HepG2 (cell line): ENCODE results near the gene RNGTT. TPM values are rescaled to one million over a fixed set of nuclear protein-coding genes. Genes with fewer than 3 reads are reported as not detected.

Source experiments
- ATAC-seq: fragments of 200-7000 bp; cut with Tn5 transposase; 3 replicates; pipeline ENCODE4 v1.9.1; 2020; ENCODE audit warnings: mild to moderate bottlenecking, moderate library complexity
- BruUV-seq: library from RNA; stranded (reverse); fragments of 400-500 nt; replicated peaks from 2 replicates; lab custom pipeline; 2021; lab: Mats Ljungman, UMichigan
- CTCF ChIA-PET: fragments of 300-600 bp; formaldehyde crosslinking; extraction: SDS; loops from one replicate; lab custom pipeline; 2021; ENCODE audit warnings: low total read pairs, inconsistent platforms, low intra/inter-chr PET ratio; lab: Yijun Ruan, JAX
- POLR2A ChIA-PET: fragments of 350-600 bp; sonication (Branson Sonifier 250); formaldehyde crosslinking; loops from one replicate; lab custom pipeline; 2020; ENCODE audit warnings: antibody characterized with exemption, inconsistent platforms; lab: Yijun Ruan, JAX
- DNase-seq: peaks from one replicate; pipeline ENCODE4 v3.0.0-alpha.2; 2015; ENCODE audit warnings: low spot score
- FAIRE-seq: peaks from 3 replicates; lab custom pipeline; 2011; peaks lifted over from hg19 to GRCh38; lab: Jason Lieb, UNC
- H2AFZ ChIP-seq: one replicate; pipeline ENCODE4 v1.6.1; 2011; ENCODE audit warnings: low read length, inconsistent platforms
- H3K27ac ChIP-seq: fragments of 300-600 bp; 3 replicates; pipeline ENCODE4 v1.8.0; 2011; ENCODE audit warnings: mixed run types, mild to moderate bottlenecking, mixed read lengths, low read length, inconsistent platforms; ENCODE audit not compliant: insufficient read depth; ENCODE audit errors: extremely low read length
- H3K27me3 ChIP-seq, 2 experiments: fragments of 200-600 bp in 1 of 2; 2 replicates in 1 of 2; 3 replicates in 1 of 2; pipeline versions ENCODE4 v1.6.0 to v1.8.0; 2011; ENCODE audit warnings: low read length in 2 of 2, mild to moderate bottlenecking in 2 of 2, moderate library complexity in 2 of 2, inconsistent platforms in 1 of 2; ENCODE audit not compliant: insufficient read depth in 2 of 2, control insufficient read depth in 1 of 2
- H3K36me3 ChIP-seq, 2 experiments: fragments of 200-600 bp in 1 of 2; replicated peaks in 1 of 2; 2 replicates in 1 of 2; 3 replicates in 1 of 2; pipeline versions ENCODE4 v1.5.1 to v1.8.0; 2011; ENCODE audit warnings: low read length in 2 of 2, inconsistent platforms in 1 of 2; ENCODE audit not compliant: insufficient read depth in 2 of 2, control insufficient read depth in 1 of 2
- H3K4me1 ChIP-seq: 2 replicates; pipeline ENCODE4 v1.5.1; 2012; ENCODE audit warnings: low read length, inconsistent platforms; ENCODE audit not compliant: insufficient read depth
- H3K4me2 ChIP-seq: 2 replicates; pipeline ENCODE4 v1.6.0; 2011; ENCODE audit warnings: low read depth, low read length, inconsistent platforms
- H3K4me3 ChIP-seq, 3 experiments: fragments of 200-600 bp in 1 of 3; sonication (generic), shearing (Covaris generic) in 1 of 3; replicated peaks in 1 of 3; 2 replicates each; pipeline ENCODE4 v1.5.1; 2011 to 2016; ENCODE audit warnings: low read length in 3 of 3, inconsistent platforms in 2 of 3, low read depth in 2 of 3, mild to moderate bottlenecking in 2 of 3, control low read depth in 1 of 3, mixed read lengths in 1 of 3; ENCODE audit not compliant: insufficient read depth in 1 of 3
- H3K79me2 ChIP-seq: one replicate; pipeline ENCODE4 v1.6.1; 2011; ENCODE audit warnings: low read length, inconsistent platforms; ENCODE audit not compliant: insufficient read depth
- H3K9ac ChIP-seq: 2 replicates; pipeline ENCODE4 v1.6.0; 2011; ENCODE audit warnings: mild to moderate bottlenecking, low read depth, low read length, inconsistent platforms; ENCODE audit not compliant: insufficient read depth
- H3K9me3 ChIP-seq: 2 replicates; pipeline ENCODE4 v1.5.1; 2012; ENCODE audit warnings: mild to moderate bottlenecking, low read length
- H4K20me1 ChIP-seq: 2 replicates; pipeline ENCODE4 v1.6.0; 2011; ENCODE audit warnings: inconsistent platforms, mild to moderate bottlenecking, low read length, moderate library complexity; ENCODE audit not compliant: insufficient read depth
- ELF1 ChIP-seq: sonication (generic); formaldehyde crosslinking; IDR thresholded peaks from 2 replicates; pipeline ENCODE4 v1.4.0; 2020; ENCODE audit warnings: missing genetic modification reagents
- EP300 ChIP-seq, 3 experiments: sonication (generic) in 1 of 3; formaldehyde crosslinking in 1 of 3; IDR thresholded peaks; 2 replicates each; pipeline versions ENCODE4 v1.5.1 to v1.6.1; 2011 to 2020; ENCODE audit warnings: low read depth in 2 of 3, low read length in 2 of 3, borderline replicate concordance in 1 of 3, improper control_type of control experiment in 1 of 3, mild to moderate bottlenecking in 1 of 3, missing genetic modification reagents in 1 of 3, moderate library complexity in 1 of 3
- KDM6A ChIP-seq: IDR thresholded peaks from 2 replicates; pipeline ENCODE4 v1.6.1; 2016; ENCODE audit warnings: low read depth
- NR2F1 ChIP-seq, 2 experiments: fragments of 450-650 bp in 1 of 2; formaldehyde crosslinking in 1 of 2; IDR thresholded peaks; 2 replicates each; pipeline versions ENCODE4 v1.5.0 to v1.6.1; 2016 to 2020; ENCODE audit warnings: mild to moderate bottlenecking in 1 of 2, missing compliant biosample characterization in 1 of 2, missing genetic modification reagents in 1 of 2, moderate library complexity in 1 of 2
- PRMT3 ChIP-seq: sonication (generic); formaldehyde crosslinking; IDR thresholded peaks from 2 replicates; pipeline ENCODE4 v1.8.1; 2022; ENCODE audit warnings: low read depth, mild to moderate bottlenecking, moderate library complexity, missing genetic modification reagents, borderline replicate concordance
- SP5 ChIP-seq: IDR thresholded peaks from 2 replicates; pipeline ENCODE4 v1.6.1; 2016; ENCODE audit warnings: low read depth, borderline replicate concordance
- TRIM22 ChIP-seq: fragments of 450-650 bp; IDR thresholded peaks from 2 replicates; pipeline ENCODE4 v1.6.1; 2017
- U2AF1 ChIP-seq: fragments of 200-400 bp; formaldehyde crosslinking; optimal IDR thresholded peaks from 2 replicates; pipeline ENCODE3; 2017; ENCODE audit warnings: mild to moderate bottlenecking, low read depth, low read length
- ZBTB1 ChIP-seq: sonication (generic); formaldehyde crosslinking; IDR thresholded peaks from 2 replicates; pipeline ENCODE4 v1.4.0; 2020; ENCODE audit warnings: missing genetic modification reagents, borderline replicate concordance
- ZKSCAN5 ChIP-seq: sonication (generic); formaldehyde crosslinking; IDR thresholded peaks from 2 replicates; pipeline ENCODE4 v1.5.1; 2020; ENCODE audit warnings: mild to moderate bottlenecking, missing genetic modification reagents
- ZNF264 ChIP-seq: sonication (generic); formaldehyde crosslinking; IDR thresholded peaks from 2 replicates; pipeline ENCODE4 v1.4.0; 2020; ENCODE audit warnings: missing genetic modification reagents
- ZNF589 ChIP-seq: sonication (generic); formaldehyde crosslinking; conservative IDR thresholded peaks from 2 replicates; pipeline ENCODE4 v1.8.0; 2022; ENCODE audit warnings: mild to moderate bottlenecking, moderate library complexity, missing genetic modification reagents
- ZNF644 ChIP-seq: IDR thresholded peaks from 2 replicates; pipeline ENCODE4 v1.6.1; 2016; ENCODE audit warnings: low read depth
- ZNF660 ChIP-seq: sonication (generic); formaldehyde crosslinking; IDR thresholded peaks from 2 replicates; pipeline ENCODE4 v1.5.1; 2020; ENCODE audit warnings: mild to moderate bottlenecking, low read depth, missing genetic modification reagents, borderline replicate concordance
- ZUFSP ChIP-seq: sonication (generic); formaldehyde crosslinking; IDR thresholded peaks from 2 replicates; pipeline ENCODE4 v1.9.0; 2021; ENCODE audit warnings: missing genetic modification reagents, mild to moderate bottlenecking, borderline replicate concordance
- WGBS: methylation state at CpG from one replicate; pipeline ENCODE4 v1.1.6; 2017; ENCODE audit warnings: low lambda C conversion rate; 5-methylcytosine and 5-hydroxymethylcytosine counted together
- in situ Hi-C: cut with HindIII; loops from 2 replicates; pipeline ENCODE4 v1.10.0; 2017; ENCODE audit warnings: low pct_unique_long_range_greater_than_20kb; ENCODE audit not compliant: extremely low pct_ligation_motif_present
- intact Hi-C: fragments of 100-400 bp; cut with micrococcal nuclease; formaldehyde crosslinking; loops from one replicate; pipeline ENCODE4 v1.10.0; 2022; ENCODE audit not compliant: unreplicated experiment
- polyA plus RNA-seq, 8 experiments: library from polyadenylated mRNA; depleted of rRNA in 3 of 8; stranded (reverse) in 7 of 8; unstranded in 1 of 8; fragments of >200 nt; fragmentation: Illumina TruSeq in 4 of 8; extraction: Trizol in 4 of 8; gene quantifications; 2 replicates each; pipeline versions ENCODE4 v1.2.1 to v1.2.3, GENCODE V29; 2011 to 2016; ENCODE audit warnings: low read depth in 4 of 8, missing spikeins in 1 of 8, mixed read lengths in 1 of 8; ENCODE audit not compliant: insufficient read depth in 1 of 8
- total RNA-seq, 5 experiments: library from RNA; depleted of rRNA; stranded (reverse); fragments of >200 nt; fragmentation: Illumina TruSeq; extraction: Trizol; gene quantifications; 2 replicates each; pipeline ENCODE4 v1.2.3, GENCODE V29; 2016; ENCODE audit warnings: low read depth in 1 of 5

RNGTT gene
- total and polyA plus RNA-seq, 2 of the 13 experiments (the other 11 are each of a cell fraction or from before 2014, with no cell fraction given): 6.0 to 22.6 TPM

DNA sequence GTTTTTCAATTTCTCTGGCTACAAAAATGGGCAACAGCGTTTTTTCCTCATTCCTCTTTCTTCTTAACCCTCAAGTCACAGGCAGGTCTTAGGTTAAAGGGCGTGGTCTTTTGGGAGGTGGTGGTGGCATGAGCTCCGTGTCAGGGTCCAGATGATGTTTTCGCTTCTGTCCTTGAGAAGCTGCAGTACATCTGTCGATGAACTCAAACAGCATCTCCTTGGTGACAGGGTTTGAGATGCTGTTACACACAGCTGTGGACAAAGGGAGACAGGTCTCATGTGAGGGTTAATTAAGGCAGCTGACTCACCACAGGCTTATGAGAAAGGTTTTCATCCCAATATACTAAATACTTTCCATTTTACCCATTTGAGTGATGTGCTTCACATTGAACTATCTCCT lies 350.8 kb downstream of the RNGTT start:
- ChIA-PET POLR2A (no interaction called here), CTCF (no interaction called here)
- ATAC-seq (no peak), FAIRE-seq (no peak), DNase-seq (no peak)
- no peak for TF ChIP-seq ZNF660 (CRISPR knock-in tag)
- TF ChIP-seq SP5: no peak
- Histone ChIP-seq H3K36me3 (peaks cover 3 to 8% of the 10 kb centered on the region in 2 experiments; a peak in 4 of 5 replicates), H3K9ac (no peak overlapping the region), H2AFZ (no peak overlapping the region), H3K27me3 (no peaks in the 10 kb centered on the region), H3K9me3 (no peaks in the 10 kb centered on the region), H4K20me1 (no peaks in the 10 kb centered on the region), H3K4me2 (no peak overlapping the region), H3K4me1 (no peaks in the 10 kb centered on the region), H3K79me2 (no peaks in the 10 kb centered on the region), H3K4me3 (no peak overlapping the region), H3K27ac (no peak overlapping the region)
- in situ Hi-C loops: no loop called here
- WGBS: over 99% methylated on average over 5 of the region's 5 CpGs
- intact Hi-C loops: no loop called here
- no TSS peak for BruUV-seq

GRCh38 chr6:88611721-88612120 lies 351.7 kb downstream of the RNGTT start:
- intact Hi-C loops: no loop called here
- no peaks in the 10 kb centered on the region for H4K20me1 ChIP-seq
- POLR2A ChIA-PET: no interaction called here
- H3K9me3 ChIP-seq: no peaks in the 10 kb centered on the region
- no peaks in the 10 kb centered on the region for H3K4me1 ChIP-seq
- CTCF ChIA-PET: no interaction called here
- FAIRE-seq (no peak), DNase-seq (no peak), ATAC-seq (no peak)
- H3K4me2 ChIP-seq: no peak overlapping the region
- in situ Hi-C loops: no loop called here
- no TSS peak for BruUV-seq
- no peaks in the 10 kb centered on the region for H3K27me3 ChIP-seq
- peaks cover 3 to 8% of the 10 kb centered on the region in 2 experiments; a peak in 4 of 5 replicates for H3K36me3 ChIP-seq
- H2AFZ ChIP-seq: no peak overlapping the region
- 92% methylated on average over 4 of the region's 4 CpGs for WGBS
- H3K9ac ChIP-seq: no peak overlapping the region
- no peak overlapping the region for H3K4me3 ChIP-seq
- H3K79me2 ChIP-seq: no peaks in the 10 kb centered on the region
- H3K27ac ChIP-seq: no peak overlapping the region
- TF ChIP-seq ZBTB1 (no peak), ZNF264 (no peak), EP300 (IDR thresholded peaks at IDR 0.05; ENCODE audit: low read depth in 2 of 2, low read length in 2 of 2) (no peak), EP300 (CRISPR knock-in tag; IDR thresholded peaks at IDR 0.05; ENCODE audit: borderline replicate concordance) (no peak), ZKSCAN5 (CRISPR knock-in tag) (no peak), ELF1 (CRISPR knock-in tag) (no peak), ZNF589 (no peak), KDM6A (CRISPR knock-in tag) (no peak), TRIM22 (no peak), U2AF1 (no peak), PRMT3 (CRISPR knock-in tag) (no peak), NR2F1 (CRISPR knock-in tag; IDR thresholded peaks at IDR 0.05) (no peak), ZNF644 (CRISPR knock-in tag) (no peak), ZUFSP (CRISPR knock-in tag) (no peak)
